ENCODE data around the gene ZBTB2.
A peak's percentile ranks its signal among the peaks of the same experiment; 100 is the strongest.

- TF ChIP-seq ISL1 (CRISPR knock-in tag; IDR thresholded peaks at IDR 0.05), result no peak
- no peak for TF ChIP-seq TOX (CRISPR knock-in tag; IDR thresholded peaks at IDR 0.05; ENCODE audit: borderline replicate concordance)
- peak; percentile 83 for TF ChIP-seq ZFP30 (CRISPR knock-in tag; IDR thresholded peaks at IDR 0.05)
- no peak for TF ChIP-seq ZC3H10 (CRISPR knock-in tag; IDR thresholded peaks at IDR 0.05)
- TF ChIP-seq OSR1 (CRISPR knock-in tag; IDR thresholded peaks at IDR 0.05), result no peak
- no peak for TF ChIP-seq ZNF8 (CRISPR knock-in tag; IDR thresholded peaks at IDR 0.05)
These were observed 23.4 kb upstream of the ZBTB2 start for GRCh38 chr6:151414641-151415260.

All from SK-N-SH treated with all-trans-retinoic acid at 6 μM for 48 hours (cell line).